Fibroblast of villous mesenchyme (primary cell): ENCODE measurements around the gene CDR2L. TPM values are rescaled to one million over a fixed set of nuclear protein-coding genes. Genes with fewer than 3 reads are reported as not detected.
A peak's percentile ranks its signal among the peaks of the same experiment; 100 is the strongest.
"Not testable (repeated sequence)": the region's sequence is repeated elsewhere in the genome, so short reads cannot be mapped to it uniquely, and the experiment has no call there.

Source experiments
- DNase-seq: peaks from one replicate; pipeline ENCODE4 v3.0.0-alpha.2; 2010; ENCODE audit warnings: low read depth
- H3K4me3 ChIP-seq: 2 replicates; pipeline ENCODE4 v1.5.1; 2011; ENCODE audit warnings: low read depth, mild to moderate bottlenecking, low read length
- CTCF ChIP-seq: IDR thresholded peaks from 2 replicates; pipeline ENCODE4 v1.5.1; 2012; ENCODE audit warnings: low read depth, mild to moderate bottlenecking, low read length; ENCODE audit not compliant: insufficient read depth
- total RNA-seq: library from RNA; depleted of rRNA; stranded (reverse); fragments of >200 nt; gene quantifications from 2 replicates; pipeline ENCODE4 v1.2.3, GENCODE V29; 2012

CDR2L gene
- total RNA-seq, 1 donor = 26.8 TPM

GRCh38 chr17:75020331-75021110 is 33.1 kb downstream of the CDR2L start:
- no peak for DNase-seq
- TF ChIP-seq CTCF = no peak

GRCh38 chr17:75024686-75025397 is 37.4 kb downstream of the CDR2L start:
- TF ChIP-seq CTCF = no peak
- H3K4me3 ChIP-seq = no peak overlapping the region
- no peak for DNase-seq

More at GRCh38 chr17:75020331-75021110, 33.1 kb downstream of the CDR2L start:
- no peak overlapping the region for H3K4me3 ChIP-seq

- not testable (repeated sequence) for H3K4me3 ChIP-seq, DNase-seq
These were observed 37.9 kb downstream of the CDR2L start for GRCh38 chr17:75025398-75025734.

GRCh38 chr17:75026650-75027049 is 39.2 kb downstream of the CDR2L start:
- DNase-seq, H3K4me3 ChIP-seq: not testable (repeated sequence)

- no peak for DNase-seq
- no peak for TF ChIP-seq CTCF
- no peak overlapping the region for H3K4me3 ChIP-seq
These were observed 42.7 kb downstream of the CDR2L start for GRCh38 chr17:75030161-75030560.

- peak; percentile 93 for DNase-seq
- H3K4me3 ChIP-seq = peak overlapping the region; percentile 80
- TF ChIP-seq CTCF = no peak
These were observed 44.7 kb downstream of the CDR2L start for GRCh38 chr17:75031972-75032719.

GRCh38 chr17:75032720-75033280 is 45.4 kb downstream of the CDR2L start:
- no peak for TF ChIP-seq CTCF
- peak overlapping the region; percentile 80 for H3K4me3 ChIP-seq
- no peak for DNase-seq
